Measurements from ENCODE around the gene BSCL2. TPM values are rescaled to one million over a fixed set of nuclear protein-coding genes. Genes with fewer than 3 reads are reported as not detected.

Gene BSCL2
- total RNA-seq, 1 donor from 2014 or later: 23.7 TPM

DNA sequence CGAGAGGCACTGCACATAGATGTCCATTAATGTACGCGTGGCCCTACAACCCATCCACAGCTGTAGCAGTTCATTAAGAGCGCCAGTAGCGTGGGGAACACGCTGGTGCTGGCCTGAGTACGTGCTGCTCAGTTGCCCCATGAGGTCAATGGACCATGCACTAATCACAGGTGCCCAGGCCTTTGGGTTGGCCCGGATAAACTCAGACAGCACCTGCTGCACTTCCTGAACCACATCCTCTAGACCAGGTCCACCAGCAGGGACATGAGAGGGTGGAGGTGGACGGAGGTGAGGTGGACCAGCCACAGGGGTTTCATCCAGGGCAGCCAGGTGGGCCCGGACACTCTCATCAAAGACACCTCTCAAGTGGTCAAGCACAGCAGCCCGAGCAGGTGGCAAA lies 57.7 kb downstream of the BSCL2 start:
- TF ChIP-seq, protein P1, sequence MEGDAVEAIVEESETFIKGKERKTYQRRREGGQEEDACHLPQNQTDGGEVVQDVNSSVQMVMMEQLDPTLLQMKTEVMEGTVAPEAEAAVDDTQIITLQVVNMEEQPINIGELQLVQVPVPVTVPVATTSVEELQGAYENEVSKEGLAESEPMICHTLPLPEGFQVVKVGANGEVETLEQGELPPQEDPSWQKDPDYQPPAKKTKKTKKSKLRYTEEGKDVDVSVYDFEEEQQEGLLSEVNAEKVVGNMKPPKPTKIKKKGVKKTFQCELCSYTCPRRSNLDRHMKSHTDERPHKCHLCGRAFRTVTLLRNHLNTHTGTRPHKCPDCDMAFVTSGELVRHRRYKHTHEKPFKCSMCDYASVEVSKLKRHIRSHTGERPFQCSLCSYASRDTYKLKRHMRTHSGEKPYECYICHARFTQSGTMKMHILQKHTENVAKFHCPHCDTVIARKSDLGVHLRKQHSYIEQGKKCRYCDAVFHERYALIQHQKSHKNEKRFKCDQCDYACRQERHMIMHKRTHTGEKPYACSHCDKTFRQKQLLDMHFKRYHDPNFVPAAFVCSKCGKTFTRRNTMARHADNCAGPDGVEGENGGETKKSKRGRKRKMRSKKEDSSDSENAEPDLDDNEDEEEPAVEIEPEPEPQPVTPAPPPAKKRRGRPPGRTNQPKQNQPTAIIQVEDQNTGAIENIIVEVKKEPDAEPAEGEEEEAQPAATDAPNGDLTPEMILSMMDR (IDR thresholded peaks at IDR 0.05; ENCODE audit: insufficient read depth, low read length, severe bottlenecking): no peak
- no peak overlapping the region for H3K4me3 ChIP-seq (ENCODE audit: low read depth, low read length)
- FAIRE-seq (no peak), DNase-seq (ENCODE audit: low read depth) (no peak)
- no peaks in the 10 kb centered on the region for H3K27me3 ChIP-seq (ENCODE audit: control insufficient read depth, insufficient read depth, low read length)
- peaks cover 15% of the 10 kb centered on the region for H3K36me3 ChIP-seq (ENCODE audit: control insufficient read depth, insufficient read depth, low read length)

DNA sequence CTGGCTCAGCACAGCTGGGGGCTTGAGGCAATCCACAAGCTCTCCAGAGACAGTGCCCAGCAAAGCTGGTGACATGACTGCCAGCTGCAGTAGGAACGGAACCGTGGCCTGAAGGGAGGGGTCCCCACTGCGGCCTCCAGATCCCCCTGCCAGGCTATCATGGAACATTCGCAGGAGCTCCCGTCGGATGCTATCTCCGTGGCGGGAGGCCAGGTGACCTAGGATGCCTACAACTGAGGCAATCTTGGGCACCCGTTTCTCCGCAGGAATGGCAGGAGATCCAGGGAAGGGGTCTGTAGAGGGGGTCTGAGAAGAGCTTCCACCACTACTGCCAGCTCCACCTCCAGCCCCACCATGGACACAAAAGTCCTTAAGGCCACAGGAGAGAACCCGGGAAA lies 58.3 kb downstream of the BSCL2 start:
- H3K4me3 ChIP-seq (ENCODE audit: low read depth, low read length): no peak overlapping the region
- DNase-seq (ENCODE audit: low read depth) (no peak), FAIRE-seq (no peak)
- TF ChIP-seq, protein P1 (IDR thresholded peaks at IDR 0.05; ENCODE audit: insufficient read depth, low read length, severe bottlenecking): no peak
- no peaks in the 10 kb centered on the region for H3K27me3 ChIP-seq (ENCODE audit: control insufficient read depth, insufficient read depth, low read length)
- peaks cover 18% of the 10 kb centered on the region for H3K36me3 ChIP-seq (ENCODE audit: control insufficient read depth, insufficient read depth, low read length)

DNA sequence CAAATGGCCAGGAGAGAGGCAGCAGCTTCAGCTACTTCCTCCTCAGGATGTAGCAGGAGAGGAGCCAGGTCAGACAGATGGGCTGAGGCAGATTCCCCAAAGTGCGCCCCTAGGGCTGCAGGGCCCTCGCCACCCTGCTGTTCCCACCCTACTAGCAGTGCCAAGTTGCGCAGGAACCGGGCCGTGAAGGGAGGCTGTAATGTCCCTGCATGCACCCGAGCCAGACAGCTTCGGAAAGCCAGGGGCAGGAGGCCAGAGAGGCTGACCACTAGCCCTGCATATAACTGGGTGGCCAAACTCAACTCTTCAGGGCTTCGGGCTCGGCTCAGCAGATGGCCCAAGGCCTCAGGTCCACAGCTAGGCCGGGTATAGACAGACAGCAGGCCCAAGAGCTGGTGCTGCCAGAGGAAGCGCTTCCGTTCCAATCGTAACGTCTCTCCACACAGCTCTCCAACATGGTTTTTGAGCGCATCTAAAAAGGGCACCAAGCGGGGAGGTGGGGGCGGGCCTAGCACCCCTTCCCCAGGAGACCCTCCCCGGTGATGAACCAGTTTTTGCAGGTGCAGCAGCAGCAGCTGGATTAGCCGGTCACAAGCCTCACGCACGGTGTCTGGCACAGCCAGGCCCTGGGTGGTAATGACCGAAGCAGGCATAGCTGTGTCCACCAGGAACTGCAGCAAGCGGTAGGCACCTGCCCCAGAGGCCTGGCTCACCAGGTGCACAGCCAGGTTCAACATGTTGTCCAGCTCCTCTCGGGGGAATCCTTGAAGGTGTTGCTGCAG lies 58.8 kb downstream of the BSCL2 start:
- TF ChIP-seq, protein P1 (IDR thresholded peaks at IDR 0.05; ENCODE audit: insufficient read depth, low read length, severe bottlenecking): no peak
- Histone ChIP-seq H3K4me3 (ENCODE audit: low read depth, low read length) (no peak overlapping the region), H3K36me3 (ENCODE audit: control insufficient read depth, insufficient read depth, low read length) (peaks cover 18% of the 10 kb centered on the region), H3K27me3 (ENCODE audit: control insufficient read depth, insufficient read depth, low read length) (no peaks in the 10 kb centered on the region)
- DNase-seq (ENCODE audit: low read depth): no peak
- FAIRE-seq: no peak

DNA sequence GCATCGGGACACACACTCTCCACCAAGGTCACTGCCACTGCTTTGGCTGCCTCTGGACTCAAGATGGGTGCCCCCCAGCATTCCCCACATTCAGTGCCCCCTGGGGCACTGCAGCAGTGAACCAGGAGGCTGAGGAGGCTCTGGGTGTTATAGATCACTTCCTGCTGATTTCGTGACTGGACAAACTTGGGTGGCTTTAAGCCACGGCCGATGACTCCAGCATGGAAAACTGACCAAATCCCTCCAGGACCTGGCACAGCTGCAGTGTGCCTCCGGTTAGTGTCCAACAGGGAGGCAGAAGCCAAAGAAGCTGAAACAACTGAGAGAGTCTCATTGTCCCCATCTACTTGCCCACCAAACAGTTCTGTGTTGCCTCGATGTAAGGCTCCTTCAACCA lies 59.6 kb downstream of the BSCL2 start:
- DNase-seq (ENCODE audit: low read depth) (no peak), FAIRE-seq (no peak)
- H3K4me3 ChIP-seq (ENCODE audit: low read depth, low read length): no peak overlapping the region
- no peaks in the 10 kb centered on the region for H3K27me3 ChIP-seq (ENCODE audit: control insufficient read depth, insufficient read depth, low read length)
- TF ChIP-seq, protein P1 (IDR thresholded peaks at IDR 0.05; ENCODE audit: insufficient read depth, low read length, severe bottlenecking): no peak
- H3K36me3 ChIP-seq (ENCODE audit: control insufficient read depth, insufficient read depth, low read length): peaks cover 18% of the 10 kb centered on the region

DNA sequence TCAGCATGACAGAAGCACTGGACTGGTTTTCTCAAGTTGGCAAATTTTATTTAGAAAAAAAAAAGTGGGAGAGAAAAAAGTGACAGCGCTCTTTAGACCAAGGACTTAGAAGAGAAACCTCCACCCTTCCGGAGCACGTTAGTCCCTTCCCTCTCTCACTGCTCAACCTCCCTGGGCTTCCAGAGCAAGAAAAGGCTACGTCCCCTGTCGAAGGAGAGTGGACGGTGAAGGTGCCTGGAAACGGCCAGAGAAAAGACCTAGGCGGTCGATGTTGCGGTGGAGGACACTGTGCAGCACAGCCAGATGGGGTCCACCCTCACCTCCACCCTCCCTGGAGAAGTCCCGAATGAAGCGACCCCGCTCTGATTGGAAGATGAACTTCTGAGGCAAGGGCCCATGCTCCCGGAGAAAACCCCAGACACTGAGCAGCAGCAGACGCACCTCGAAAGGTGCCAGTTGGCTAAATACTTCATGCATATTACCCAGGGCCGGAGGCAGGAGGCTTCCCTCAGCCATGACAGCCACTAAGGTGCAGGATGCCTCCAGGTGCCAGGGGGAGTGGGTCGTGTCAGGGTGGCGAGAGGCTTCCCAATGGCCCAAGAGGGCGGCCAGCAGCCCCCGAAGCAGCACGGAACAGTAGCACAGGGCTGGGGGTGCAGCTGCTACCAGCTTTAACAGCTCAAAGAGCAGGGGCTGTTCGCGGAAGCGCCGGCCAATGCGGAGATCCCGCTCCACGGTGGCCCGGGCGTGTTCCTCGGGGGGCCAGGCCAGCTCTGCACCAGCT lies 60.2 kb downstream of the BSCL2 start:
- Histone ChIP-seq H3K4me3 (ENCODE audit: low read depth, low read length) (no peak overlapping the region), H3K36me3 (ENCODE audit: control insufficient read depth, insufficient read depth, low read length) (peaks cover 18% of the 10 kb centered on the region), H3K27me3 (ENCODE audit: control insufficient read depth, insufficient read depth, low read length) (no peaks in the 10 kb centered on the region)
- no peak for DNase-seq (ENCODE audit: low read depth)
- TF ChIP-seq, protein P1 (IDR thresholded peaks at IDR 0.05; ENCODE audit: insufficient read depth, low read length, severe bottlenecking): no peak
- no peak for FAIRE-seq

Measured in bronchial epithelial cell (primary cell).